Islet of Langerhans (tissue), 1 donor: Measurements from ENCODE around the gene GMDS.

Experiments used
- FAIRE-seq: peaks from one replicate; lab custom pipeline; 2011; peaks lifted over from hg19 to GRCh38; lab: Jason Lieb, UNC

GMDS gene

DNA sequence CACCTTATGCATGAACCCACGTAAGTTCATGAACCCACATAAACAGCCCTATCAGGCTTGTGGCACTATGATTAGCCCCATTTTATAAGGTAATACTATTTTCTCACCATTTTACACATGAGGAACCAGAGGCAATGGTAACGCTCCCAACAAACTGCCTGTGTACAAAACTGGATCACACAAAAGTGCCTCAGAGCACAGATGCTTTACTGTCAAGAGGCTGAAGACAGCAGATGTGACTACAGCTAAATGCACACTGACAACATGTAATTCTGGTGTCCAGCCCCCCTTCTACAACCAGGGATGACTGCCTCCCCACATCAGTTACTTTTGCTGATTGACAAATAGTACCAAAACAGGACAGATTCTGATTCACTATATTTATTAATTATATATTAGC lies 69.6 kb downstream of the GMDS start:
- no peak for FAIRE-seq

DNA sequence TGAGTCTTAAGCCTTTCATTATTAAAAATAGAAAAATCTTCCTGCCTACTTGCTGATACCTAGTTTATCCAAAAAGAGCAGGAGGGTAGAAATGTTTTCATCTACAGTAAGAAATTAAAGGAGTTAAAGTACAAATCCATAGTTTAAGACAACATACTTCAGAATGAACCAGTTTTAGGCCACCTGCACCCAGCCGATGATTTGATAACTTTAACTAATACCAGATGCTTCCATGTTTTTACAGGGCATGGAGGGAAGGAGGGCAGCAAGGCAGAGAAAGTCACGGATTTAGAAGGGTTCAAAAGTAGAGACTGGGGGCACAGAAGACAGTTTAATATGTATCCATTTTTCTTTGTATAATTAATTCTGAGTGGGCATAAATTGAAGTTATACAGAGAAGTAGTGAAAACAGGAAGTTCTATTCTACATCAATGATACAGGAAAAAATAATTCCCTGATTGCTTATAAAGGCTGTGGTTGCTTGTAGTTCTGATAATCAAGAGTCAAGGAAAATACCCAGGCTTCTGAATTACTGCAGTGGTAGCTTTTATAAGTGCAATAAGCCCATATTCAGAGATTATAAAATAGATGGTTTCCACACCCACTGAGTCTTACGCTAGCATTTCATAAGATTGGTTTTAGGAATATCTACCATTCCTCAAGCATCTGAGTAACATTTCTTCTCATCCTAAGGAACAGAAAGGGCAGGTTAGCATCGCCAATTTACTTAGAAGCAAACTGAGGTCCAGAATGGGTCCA lies 72.0 kb downstream of the GMDS start:
- no peak for FAIRE-seq

DNA sequence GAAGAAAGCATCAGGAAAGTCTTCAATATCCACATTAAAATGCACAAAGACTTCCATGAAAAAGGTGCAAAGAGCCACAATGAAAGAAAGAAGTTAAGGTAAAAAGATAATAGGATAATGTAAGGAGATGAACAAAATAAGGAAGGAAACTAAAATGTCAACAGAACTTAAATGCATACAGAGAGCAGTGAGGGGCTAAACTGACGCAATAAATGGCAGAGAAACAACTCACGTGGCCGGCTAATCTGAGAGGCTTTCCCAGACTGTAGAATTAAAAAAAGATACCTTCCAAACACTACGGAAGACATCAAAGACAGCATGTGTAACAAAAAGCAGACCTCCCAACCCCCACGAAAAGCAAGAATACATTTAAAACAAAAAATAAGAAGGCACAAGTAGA lies 73.7 kb downstream of the GMDS start:
- no peak for FAIRE-seq

DNA sequence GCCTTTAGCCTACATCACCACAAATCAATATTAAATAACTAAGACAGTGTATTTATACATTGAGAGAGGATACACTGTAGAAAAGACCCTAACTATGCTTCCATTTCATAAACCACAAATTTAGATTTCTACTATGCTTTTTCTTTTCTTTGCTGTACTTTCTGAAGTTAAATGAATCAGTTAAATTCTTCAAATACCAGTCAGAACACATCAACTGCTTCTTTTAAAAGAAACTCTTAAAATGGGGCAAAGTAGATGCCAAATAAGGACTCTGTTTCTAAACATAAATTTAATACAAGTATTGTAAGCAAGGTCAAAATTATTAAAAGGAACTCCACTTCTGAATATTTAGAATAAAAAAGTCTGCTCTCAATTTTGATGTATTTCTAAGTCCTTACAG lies 76.9 kb downstream of the GMDS start:
- FAIRE-seq = no peak

DNA sequence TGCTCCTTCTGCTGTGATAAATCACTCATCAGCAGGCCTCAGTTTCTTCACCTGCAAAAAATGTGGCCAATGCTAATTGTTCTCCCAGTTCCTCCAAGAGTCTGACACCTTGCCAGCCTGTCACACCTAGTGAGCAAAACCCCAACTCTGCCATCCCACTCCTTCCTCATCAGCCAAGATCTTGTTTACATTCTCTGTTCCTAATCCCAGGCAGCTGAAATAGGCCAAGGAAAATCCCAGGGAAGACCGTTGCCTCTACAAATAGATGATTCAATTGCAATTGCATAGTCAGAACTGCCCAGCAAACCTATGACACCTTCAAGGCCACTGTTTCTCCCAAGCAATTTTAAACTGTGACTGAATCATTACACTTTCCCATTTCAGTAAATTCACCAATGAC lies 78.7 kb downstream of the GMDS start:
- FAIRE-seq = no peak

DNA sequence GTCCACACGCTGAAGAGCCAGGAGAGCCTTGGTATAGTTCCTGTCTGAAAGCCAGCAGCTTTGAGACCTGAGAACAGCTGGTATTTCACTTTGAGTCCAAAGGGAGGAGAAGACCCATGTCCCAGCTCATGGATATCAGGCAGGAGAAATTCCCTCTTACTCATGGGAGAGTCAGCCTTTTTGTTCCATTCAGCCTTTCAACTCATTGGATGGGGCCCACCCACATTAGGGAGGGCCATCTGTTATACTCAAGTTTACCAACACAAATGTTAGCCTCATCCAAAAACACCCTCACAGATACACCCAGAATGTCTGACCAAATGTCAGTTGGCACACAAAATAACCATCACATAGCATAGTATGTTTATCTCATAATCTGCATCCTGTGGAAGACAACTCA lies 80.1 kb downstream of the GMDS start:
- no peak for FAIRE-seq

DNA sequence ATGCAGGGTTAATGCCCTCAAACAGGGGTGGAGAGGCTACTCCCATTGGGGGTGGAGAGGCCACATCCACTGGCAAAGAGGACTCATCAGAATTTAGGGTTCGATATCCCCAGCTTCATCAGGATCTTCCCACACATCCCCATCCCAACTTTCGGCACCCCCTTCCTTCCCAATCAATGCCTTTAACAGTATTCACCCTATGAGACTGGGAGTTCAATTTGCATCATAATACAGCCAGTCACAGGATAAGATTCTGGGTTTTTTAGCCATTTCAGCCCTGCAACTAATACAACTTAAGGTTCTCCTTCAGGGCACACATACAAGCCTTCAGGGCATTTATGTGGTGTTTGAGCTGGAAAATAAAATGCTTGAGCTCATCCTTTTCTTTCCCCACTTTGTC lies 80.9 kb downstream of the GMDS start:
- FAIRE-seq = no peak

DNA sequence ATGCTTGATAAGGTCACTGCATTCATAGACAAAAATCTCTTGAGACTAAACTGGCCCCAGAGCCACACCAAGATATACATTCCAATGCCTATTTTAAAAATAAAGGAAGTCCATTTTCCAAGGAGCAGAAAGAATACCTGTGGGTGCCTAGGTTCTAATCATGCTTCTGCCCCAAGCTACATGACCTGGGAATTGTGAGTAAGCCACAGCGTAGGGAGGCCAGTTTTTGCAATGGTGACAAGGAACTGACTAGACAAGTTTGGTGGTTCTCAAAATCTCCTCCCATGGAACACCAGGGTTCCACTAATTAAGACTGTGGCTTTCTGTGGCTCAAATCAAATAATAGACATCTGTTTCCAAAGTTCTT lies 83.3 kb downstream of the GMDS start:
- FAIRE-seq = no peak

DNA sequence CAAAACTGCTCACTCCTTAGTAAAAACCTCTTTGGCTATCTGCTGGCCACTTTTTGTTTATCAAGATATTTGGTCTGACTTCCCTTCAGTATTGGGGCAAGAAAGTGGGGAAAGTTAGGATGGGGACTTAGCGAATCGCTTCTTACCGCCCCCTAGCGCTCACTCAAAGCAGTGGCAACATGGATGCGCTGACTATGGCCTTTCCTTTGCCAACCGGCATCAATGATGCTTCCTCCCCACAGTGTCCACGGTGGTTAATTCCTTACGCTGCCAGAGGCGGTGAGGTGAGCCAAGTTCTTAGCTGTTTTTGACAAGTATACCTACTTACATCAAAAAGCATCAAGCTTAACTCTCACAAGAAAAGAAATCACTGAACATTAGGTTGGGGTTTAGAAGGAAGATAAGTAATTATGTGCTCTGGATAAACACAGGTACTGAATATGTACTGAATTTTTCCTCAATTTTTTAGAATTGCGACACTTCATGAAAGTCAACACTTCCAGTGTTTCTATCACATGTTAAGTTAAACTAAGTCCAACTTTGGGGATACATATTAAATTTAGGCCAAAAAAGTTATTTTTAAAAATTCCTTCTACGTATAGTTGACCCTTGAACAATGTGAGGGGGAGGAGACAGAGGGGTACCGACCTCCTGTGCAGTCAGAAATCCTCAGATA lies 86.7 kb downstream of the GMDS start:
- no peak for FAIRE-seq

DNA sequence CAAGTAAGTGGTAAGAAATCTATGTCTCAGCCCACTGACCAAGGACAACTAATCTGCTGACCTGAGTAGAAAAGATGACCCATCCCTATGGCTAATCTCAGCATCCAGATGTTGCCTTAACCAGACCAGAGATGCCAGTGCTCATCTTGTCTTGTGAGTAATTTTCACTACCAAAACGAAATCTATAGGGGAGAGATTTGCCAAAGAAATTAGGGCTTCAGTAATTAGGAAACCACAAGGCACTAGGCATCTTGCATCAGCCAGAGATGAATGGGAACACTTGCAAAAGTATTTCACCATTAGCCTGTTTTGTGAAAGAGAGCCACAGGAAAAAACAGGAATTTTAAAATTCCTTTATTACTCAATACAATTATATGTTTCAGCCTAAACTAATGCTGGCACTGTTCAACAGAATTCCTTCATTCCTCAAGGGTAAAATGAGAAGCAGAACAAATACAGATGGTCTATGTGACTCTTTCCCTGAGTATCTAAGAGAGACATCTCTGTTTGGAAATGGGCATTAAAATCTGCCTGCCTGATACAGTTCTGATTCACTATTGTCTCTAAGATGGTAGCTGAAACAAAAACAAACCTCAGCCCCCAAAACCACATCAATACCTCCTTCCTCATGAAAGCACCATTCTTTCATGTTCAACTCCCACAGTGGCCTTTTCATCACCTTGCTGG lies 87.8 kb downstream of the GMDS start:
- FAIRE-seq = no peak

DNA sequence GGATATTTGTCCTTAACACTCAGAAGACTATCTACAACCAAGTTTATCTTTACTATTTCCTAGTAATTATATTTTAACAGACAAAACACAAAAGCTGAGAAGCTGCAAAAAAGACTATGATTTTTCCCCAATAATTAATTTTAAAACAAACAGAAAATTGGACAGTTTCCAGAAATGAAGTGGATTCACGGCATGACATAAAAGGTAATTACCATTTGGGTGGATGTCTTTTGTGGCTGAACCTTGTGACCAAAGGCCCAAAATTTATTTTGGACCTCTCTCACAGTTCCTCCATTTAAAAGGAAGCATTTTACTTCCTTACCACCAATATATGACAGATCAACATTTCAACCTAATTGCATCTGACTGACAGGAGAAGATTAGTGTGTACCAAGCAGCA lies 90.2 kb downstream of the GMDS start:
- FAIRE-seq = no peak

DNA sequence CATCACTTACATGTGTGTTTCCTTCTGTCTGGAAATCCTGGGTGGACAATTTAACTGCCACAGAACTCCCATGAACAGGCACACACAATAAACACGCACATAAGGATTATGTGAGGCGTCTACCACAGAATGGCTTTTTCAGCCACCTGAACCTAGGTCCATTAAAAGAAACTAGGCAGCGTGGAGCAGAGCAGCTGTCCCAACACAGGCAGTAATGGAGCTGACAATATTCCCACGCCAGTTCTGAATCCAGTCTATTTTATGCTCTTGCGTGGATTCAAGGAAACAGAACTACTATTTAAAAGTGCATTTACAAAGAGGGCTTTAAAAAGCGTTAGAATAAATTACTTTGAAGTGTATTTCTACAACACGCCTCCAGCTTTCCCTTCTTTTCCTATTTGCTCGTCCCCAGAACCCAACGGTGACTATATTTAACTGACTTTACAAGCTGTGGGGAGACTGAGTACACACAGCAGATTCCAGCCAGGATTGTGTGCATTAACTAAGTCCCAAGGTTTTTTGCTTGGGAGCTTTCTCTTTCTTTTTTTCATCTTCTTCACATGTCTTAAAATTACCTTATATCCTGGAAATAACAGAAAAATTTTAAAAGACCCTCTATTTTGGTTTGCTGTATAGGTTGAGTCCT lies 95.9 kb downstream of the GMDS start:
- FAIRE-seq = no peak

DNA sequence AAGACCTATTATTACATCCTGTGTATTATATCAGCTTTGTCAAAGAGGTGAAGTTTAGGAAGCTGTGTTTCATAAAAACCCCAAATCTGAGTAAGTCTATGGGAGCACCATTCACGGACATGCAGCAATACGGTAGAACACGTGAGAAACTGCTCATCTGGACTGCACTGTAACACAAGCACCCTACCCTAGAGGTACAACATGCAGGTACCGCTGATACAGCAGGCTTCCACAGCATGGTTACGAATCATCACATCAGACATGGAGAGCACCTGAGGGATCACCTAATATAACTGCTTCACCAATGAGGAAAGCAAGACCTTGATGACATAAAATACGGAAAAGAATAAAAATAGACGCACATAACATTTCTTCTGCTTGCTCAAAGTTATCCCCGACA lies 96.7 kb downstream of the GMDS start:
- FAIRE-seq = no peak

DNA sequence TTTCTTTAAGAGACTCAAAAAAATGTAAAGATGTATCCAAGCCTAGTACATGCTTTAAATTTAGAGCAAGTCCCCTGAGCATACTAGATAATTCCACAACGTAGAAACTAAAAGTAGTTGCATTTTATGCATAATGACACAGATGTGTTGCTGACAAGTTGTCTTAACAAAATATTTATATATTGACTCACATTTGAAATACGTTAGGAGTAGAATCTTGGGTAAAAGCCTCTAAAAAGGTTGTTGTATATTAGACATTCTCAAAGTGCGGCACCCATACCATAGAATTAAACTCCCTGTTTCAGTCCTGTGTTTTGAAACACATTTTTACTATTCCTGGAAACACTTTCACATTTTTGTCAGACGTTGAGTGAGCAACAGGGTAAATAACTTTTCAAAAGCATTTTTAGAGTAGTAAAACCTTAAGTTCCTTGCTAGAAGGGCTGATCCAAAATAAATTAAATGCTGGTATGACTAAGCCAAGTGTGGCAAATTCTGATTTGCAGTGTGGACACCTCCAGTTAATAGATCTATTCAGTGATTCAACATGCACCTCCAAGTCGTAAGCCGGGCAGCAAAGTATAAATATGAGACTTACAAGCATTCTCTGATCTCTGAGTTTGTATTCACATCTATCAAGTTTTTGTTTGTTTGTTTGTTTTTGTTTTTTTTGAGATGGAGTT lies 97.5 kb downstream of the GMDS start:
- no peak for FAIRE-seq

DNA sequence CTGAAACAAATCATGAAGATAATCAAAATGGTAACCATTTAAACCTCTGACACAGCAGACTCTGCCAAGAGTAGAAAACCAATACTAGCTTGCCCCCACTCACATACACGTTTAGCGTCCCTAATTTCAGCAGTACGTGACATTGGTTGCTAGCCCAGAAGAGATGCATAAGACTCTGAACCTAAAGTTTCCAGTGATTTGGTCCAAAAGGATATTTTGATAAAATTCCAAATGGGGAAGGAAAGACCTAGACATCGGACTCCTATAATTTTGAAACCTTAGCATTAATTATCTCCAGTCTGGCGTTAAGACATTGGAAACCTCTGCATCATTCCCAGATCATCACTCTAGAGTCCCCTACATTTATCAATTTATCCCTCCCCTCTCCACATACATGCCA lies 98.1 kb downstream of the GMDS start:
- no peak for FAIRE-seq

DNA sequence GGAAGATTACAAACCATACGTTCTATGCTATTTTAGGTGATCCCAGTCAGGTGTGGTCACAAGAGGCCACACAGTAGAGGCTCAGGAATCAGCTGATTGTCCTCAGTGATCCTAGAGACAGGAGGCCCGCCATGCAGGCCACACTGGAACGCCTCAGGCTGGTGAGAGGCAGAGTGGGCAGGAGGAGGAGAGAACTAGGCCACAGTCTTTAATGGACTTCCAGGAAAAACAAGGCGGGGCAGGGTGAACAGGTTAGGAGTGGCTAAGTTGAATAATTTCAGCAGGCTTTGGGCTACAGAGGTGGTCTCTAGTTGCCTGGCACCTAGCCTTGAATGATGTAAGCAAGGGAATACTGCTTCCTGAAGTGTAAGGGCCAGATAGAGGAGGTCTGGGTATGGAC lies 101.2 kb downstream of the GMDS start:
- no peak for FAIRE-seq

DNA sequence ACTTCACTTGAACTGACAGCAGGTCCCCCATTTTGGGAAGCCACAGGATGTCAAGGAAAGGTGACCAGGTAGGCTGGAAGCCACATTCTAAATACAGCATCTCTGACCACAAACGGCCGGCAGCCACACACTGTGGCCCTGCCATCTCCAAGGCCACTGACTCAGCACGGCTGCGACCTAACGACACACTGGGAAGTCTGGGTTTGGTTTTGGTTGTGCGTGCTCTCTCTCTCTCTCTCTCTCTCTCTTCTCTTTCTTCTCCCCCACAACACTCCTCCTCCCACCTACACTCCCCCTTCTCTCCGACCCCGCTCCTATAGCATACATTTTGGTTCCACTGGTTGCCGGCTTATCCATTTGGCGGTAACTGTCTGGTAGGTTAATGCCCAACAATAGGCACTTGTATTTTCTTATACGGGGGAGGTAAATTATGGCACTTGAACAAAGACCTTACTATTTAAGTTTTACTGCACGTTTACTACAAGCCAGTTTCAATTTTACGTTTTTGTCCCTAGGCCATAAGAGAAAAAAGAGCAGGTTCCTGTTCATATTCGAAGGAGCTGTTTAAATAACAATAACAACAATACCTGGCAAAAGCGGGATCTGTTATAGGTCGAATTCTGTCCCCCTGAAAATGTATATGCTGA lies 103.6 kb downstream of the GMDS start:
- no peak for FAIRE-seq

DNA sequence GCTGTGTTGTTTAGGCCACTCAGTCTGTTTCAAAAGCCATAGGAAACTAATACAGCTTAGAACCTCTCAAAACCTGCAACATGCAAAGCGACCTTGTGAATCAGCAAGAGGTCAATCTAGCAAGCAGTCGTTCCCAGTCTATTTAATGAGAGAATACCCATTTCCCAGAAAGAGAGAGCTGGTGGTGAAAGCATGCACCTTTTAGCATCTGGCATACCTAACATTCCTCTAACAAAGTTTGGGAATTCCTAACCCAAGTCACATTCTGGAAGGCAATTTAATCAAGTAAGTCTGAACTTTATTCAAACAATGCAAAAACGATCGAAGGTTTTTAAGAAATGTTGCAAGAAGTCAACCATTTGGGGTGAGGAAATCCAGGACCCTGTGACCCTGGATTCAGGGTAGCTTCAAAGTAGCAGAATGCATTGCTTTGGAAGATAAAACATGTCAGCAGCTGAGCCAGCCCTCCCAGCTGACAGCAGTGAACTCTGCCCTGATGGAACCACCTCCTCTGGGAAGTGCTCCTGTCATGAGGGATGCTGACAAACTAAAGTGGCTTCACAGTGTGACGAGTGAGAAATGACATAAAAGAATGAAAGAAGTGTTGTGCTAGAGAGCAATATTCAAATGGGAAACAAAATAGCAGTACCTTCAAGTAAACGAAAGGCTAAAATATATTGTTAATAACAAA lies 104.8 kb downstream of the GMDS start:
- no peak for FAIRE-seq

DNA sequence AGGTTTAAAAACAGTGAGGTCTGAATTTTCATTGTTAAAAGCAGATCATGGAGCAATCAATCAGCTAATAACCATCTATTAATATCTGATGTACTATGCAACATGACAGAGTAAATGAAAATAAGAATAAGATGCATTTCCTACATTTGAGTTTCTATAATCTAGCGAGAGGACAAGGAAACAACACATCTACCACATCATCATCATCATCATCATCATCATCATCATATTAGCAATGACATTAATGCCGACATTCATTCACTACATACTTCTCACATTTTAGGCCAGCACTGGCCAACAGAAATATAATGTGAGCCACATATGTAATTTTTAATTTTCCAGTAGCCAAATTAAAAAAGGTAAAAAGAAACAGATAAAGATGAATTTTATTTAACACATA lies 110.0 kb downstream of the GMDS start:
- FAIRE-seq = no peak

DNA sequence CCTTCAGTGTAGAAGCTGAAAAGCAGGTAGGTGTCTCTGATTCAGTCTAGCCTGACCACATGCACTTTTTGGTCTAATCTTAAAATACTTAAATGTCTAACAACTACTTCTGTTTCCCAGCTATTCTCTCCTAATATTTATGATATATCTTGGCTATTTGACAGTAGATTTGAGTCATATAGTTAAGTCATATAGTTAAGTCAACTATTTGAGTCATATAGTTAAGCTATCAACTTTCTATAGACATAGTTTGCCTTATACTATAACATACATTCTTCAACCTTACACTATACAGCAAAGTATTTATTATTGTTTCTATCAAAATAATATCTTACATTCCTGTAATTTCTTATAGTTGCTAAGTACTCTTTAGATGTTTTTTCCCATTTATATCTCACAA lies 110.9 kb downstream of the GMDS start:
- FAIRE-seq = peak; percentile 38

DNA sequence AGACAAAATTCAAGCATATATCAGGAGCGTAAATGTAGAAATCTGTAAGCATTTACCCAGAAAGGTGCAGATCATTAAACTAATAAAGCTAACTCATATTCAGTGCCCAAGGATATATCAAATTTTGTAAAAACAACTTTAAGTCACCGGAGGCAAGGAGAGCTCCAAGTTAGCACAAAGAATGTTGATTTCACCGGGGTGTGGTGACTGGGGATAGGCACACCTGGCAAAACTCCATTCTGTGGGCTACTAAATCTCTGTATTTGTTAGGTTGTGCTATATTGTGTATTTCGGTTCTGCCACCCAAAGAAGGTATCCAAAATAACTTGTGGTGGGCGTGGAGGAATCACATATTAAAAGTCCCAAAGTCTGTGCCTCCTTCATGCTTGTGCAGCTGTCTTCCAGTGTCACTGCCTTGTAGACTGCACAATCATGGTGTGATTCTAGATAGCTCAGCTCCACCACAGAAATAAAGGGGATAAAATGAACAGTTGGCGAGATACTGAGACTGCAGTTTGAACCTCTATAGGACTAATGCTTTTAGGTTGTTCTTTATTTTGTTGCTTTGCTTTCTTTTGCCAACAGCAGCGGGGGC lies 111.6 kb downstream of the GMDS start:
- FAIRE-seq = no peak
